Measurements from ENCODE around the gene BET1L.
"Not testable (repeated sequence)": the region's sequence is repeated elsewhere in the genome, so short reads cannot be mapped to it uniquely, and the experiment has no call there.

- TF ChIP-seq CTCF (IDR thresholded peaks at IDR 0.05) = peak in 1 of 4 experiments; percentile 15
- TF ChIP-seq POLR2A (IDR thresholded peaks at IDR 0.05) = not testable (repeated sequence)
Observed at GRCh38 chr11:189843-190311, 17.3 kb downstream of the BET1L start.

Data from prostate gland (tissue), 2 donors.